GM18526 (cell line): Measurements from ENCODE around the gene GRIPAP1.

Experiments
- POLR2A ChIP-seq: IDR thresholded peaks from 3 replicates; pipeline ENCODE4 v1.6.1; 2011; ENCODE audit not compliant: insufficient read length; ENCODE audit errors: extremely low read depth

The GRIPAP1 gene

DNA sequence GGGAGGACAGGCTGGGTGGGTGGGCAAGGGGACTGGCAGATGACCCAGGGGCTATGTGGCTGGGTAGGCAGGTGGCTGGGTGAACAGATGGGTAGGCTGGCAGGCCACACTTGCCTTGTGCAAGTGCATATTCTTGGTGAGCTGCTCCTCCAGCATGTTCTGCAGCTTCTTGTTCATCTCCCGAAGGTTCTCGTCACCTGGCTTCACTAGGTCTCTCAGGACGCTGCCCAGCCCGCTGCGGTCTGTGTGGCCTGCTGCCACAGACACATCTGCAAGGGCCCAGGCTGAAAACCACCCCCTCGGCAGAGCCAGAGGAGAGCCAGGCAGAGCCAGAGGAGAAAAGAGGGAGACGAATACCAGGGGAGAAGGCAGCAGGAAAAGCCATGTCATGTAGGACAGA lies 27.0 kb downstream of the GRIPAP1 start:
- TF ChIP-seq POLR2A = no peak

DNA sequence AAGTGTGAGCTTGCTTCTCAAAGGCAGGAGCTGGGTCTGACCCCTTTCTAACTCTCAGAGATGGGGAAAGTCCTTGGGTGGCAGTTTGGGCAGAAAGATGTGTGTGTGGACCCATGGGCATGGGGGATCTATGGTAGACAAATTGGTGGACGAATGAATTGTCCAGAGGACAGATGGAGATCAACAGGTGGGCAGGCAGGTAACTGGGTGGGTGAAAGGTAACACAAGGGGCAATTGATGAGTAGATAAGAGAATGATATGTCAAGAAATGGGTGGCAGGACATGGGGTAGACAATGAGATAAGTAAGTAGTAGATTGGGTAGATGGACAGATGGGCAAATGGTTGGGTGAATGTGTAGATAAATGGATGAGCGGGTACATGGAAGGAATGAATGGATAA lies 27.5 kb downstream of the GRIPAP1 start:
- TF ChIP-seq POLR2A = no peak

DNA sequence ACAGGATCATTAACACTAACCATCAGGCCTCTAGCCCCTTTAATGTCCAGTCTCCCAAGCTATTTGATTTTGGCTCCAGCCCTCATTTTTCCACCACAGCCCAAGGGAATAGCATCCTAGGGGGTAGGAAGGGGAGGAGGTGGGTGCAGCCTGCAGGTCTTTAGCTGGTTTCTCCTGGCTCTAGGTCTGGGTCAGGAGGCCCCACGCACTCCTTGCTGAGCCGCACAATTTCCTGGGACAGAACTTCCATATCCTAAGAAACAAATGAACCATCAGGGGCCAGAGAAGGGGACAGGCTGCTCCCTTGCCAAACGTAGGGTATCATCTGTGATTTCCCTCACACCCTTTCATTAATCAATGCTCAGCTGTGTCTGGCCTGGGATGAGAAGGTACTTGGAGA lies 28.0 kb downstream of the GRIPAP1 start:
- TF ChIP-seq POLR2A = no peak

DNA sequence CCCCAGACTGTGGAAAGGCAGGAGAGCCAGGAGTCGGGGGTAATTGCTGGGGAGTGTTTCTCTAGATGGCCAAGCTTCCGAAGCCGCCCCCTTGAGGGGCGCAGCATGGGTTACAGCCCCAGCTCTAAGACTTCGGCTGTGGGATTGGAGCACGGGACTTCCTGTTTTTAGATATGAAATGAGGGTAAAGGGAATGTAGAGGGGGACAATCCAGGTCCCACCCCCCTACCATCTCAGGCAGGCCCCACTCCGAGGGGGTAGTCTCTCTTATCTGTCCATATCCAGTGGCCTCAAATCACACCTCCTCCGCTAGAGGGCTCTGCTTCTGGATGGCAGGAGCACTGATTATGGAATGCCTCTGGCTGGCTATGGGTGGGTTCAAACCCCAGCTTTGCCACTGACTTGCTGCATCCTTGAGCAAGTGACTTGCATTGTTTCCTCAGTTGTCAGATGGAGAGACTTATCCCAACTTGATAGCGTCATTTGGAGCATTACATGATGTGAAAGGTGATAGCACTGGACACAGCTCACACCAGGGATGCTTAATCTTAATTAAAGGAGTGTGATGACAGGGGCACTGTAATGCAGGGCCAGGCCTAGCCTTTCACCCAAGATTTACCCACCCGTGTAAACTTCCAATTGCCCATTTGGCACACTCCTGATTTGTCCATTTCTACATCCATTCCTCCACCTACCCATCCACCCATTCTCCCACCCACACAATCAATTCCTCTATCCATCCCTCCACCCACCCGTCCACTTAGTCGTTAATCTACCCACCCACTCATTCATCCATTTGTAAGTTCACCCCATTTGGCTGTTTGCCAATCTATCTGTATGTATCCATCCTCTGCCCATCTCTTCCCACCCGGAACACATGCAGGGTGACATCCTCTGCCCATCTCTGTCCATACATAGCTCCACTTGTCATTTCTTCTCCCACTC lies 29.6 kb downstream of the GRIPAP1 start:
- no peak for TF ChIP-seq POLR2A

DNA sequence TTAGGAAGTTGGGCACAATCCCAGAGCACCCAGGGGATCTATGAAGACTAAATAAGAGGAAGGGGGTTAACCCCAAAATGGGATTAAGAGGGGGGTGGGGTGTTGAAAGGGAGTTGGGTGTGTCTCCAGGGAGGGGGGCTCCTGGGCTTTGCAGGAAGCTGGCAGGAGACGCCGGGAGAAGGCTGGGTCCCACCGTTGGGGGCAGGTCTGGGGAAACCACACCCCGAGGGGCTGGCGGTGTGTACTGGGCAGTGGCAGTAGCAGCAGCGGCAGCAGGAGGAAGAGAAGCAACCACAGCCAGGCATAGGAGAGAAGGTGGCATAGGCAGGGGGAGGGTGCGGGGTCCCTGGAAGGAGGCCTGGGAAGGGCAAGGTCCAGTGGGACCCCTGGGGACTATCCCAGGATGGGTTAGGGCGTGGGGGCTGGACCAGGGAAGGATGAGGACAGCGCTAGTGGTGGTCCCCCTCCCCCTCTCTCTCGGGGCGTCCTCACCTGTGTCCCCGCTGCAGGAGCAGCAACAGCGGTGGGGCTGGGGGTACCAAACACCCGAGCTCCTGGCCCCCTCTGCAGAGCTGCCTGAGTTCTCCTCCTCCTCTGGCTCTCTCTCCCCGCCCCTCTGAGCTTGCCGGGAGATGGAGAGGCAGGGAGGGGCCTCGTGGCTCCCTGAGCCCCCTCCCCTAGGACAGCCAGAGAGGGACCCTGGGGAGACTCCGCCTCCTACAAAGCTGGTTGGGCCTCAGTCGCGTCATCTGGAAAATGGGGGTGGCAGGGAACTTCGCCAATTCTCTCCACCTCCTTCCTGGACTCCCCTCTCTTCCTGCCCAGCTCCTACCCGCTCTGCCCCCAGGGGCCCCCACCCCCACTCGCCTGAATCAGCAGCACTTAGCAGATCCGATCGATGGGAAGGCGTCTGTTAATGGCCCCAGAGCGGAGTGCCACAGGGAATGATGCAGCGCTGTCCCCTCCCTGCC lies 30.5 kb downstream of the GRIPAP1 start, which contains the start of gene KCND1:
KCND1 (minus strand) TSS at position 596 of the 971 bp plus-strand sequence. CDS start 1,573 bp downstream, outside the sequence.
- TF ChIP-seq POLR2A = no peak

DNA sequence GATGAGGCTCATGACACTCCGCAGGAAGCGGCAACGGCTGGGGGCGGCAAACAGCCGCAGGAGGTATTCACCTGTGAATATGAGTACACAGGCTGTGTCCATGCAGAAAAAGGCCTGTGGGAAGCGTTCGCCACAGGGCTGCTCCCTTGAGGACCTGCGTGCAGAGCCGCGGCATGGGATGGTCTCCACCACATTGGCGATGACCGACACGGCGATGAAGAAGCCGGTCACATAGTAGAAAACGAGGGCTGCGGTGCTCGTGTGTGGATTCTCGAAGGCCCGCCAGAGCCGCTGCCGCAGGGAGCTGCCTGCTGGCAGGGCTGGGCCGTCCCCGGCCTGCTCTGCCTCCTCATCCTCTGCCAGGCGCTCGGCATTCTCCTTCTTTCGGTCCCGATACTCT lies 32.6 kb downstream of the GRIPAP1 start:
- no peak for TF ChIP-seq POLR2A

DNA sequence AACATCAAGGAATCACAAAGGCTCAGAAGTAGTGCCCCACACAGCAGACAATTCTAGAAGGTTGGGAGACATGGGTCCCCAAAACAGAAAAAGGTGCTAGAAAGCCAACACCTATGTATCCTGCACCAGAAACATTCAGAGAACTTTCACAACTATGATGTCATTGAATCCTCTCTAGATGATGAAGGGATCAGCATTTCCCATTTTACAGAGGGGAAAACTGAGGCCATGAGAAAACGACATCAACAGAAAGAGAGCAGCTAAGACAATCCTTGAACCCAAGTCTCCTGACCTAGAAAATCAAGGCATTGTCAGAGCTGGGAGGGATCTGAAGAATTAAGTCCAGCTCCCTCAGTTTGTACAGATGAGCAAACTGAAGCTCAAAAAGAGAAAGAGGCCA lies 33.7 kb downstream of the GRIPAP1 start:
- TF ChIP-seq POLR2A = no peak

DNA sequence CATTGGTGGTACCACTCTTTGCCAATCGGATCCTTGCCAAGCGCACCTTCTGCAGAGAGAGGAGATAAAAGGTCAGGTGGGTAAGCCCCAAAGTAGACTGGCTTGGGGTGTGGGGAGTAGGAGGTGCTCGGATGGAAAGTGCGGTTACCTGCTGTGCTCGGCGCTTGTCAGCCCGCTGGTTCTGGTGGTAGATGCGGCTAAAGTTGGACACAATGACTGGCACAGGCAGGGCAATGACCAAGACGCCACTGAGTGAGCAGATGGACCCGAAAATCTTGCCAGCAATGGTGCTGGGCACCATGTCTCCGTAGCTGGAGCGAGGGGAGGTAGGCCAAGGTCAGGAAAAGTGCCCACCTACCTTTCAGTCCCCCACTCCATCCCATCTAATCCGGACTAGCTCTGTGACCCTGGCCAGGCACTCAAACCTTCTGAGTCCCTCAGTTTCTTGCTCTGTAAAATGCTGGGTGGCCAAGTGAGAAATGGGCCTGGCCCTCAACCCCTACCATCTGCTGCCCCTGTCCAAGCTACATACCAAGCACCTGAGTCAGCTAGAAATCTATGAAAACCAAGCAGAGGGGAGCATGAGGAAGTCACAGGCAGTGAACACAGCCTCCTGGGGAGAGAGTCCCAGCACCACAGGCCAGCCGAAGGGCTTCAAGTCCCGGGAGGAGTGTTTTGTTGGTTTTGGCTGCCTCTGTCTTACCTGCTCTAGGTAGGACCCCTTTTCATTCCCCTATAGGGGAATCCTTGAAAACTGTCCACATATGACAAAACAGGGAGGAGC lies 35.1 kb downstream of the GRIPAP1 start:
- TF ChIP-seq POLR2A = no peak

DNA sequence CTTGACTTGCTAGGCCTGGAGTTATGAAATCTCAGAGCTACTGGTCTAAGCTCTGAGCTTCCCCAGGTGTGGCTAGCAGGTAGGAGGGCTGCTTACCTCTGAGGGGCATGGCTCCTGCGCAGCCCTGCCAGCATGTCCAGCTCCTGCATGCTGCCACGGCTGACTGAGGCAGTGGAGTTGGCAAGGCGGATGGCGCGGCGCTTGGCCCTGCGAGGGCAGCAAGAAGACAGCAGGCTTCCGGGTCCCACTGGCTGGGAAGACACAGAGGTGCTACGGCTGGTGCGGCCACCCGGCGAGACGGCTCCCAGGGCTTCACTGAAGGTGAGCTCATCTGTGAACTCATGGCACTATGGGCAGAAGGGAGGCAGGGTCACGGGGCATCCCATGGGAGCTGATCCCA lies 36.1 kb downstream of the GRIPAP1 start:
- TF ChIP-seq POLR2A = no peak

DNA sequence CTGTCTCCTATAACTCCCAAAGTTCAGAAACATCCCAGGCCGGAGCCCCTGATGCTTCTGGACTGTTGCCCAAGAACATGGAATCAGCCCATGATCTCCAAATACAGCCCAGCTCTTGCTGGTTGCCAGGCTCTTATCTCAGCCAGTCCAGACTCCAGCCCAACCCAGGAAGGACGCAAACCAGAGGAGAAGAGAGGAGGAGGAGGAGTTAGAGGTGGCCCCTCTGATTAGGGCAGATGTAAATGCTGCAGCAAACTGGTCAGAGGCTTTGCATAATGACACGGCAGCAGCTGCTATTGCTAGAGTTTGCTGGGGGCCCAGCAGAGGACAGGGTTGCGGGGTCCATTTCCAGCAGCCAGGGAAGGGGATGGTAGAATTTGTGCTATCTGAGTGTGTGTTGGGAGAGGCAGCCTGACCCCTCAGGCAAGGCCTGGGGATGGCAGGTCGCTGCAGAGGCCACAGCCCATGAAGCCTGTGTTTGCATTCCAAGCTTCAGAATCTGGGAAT lies 40.4 kb downstream of the GRIPAP1 start:
- no peak for TF ChIP-seq POLR2A

DNA sequence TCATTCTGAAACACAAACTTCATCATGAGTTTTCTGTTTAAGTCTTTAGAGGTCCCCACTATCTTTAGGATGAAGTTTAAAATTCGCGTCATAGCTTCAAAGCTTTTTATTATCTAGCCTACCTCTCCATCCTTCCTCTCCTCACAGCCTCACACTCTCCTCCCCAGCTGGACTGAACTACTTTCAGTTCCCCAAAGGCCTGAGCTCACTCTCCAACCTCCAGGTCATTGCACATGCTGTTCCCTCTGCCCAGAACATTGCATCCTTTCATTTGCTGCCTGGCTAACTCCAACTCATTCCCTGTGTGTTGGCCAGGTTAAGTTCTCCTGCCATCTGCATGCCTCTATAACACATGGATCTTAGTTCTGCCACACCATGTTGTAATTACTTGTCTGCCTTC lies 41.8 kb downstream of the GRIPAP1 start:
- TF ChIP-seq POLR2A = no peak

DNA sequence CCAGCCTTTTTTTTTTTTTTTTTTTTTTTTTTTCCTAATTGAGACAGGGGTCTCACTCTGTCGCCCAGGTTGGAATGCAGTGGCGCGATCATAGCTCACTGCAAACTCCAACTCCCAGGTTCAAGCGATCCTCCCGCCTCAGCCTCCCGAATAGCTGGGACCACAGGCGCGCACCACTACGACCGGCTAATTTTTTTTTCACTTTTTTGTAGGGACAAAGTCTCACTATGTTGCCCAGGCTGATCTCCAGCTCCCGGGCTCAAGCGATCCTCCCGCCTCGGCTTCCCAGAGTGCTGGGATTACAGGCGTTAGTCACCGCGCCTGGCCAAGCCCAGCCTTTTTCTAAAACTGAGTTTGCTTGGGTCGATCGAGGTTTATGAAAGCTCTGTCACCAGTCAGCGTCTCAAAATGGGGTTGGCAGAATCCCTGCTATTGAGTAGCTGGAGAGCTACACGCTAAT lies 43.4 kb downstream of the GRIPAP1 start:
- no peak for TF ChIP-seq POLR2A

DNA sequence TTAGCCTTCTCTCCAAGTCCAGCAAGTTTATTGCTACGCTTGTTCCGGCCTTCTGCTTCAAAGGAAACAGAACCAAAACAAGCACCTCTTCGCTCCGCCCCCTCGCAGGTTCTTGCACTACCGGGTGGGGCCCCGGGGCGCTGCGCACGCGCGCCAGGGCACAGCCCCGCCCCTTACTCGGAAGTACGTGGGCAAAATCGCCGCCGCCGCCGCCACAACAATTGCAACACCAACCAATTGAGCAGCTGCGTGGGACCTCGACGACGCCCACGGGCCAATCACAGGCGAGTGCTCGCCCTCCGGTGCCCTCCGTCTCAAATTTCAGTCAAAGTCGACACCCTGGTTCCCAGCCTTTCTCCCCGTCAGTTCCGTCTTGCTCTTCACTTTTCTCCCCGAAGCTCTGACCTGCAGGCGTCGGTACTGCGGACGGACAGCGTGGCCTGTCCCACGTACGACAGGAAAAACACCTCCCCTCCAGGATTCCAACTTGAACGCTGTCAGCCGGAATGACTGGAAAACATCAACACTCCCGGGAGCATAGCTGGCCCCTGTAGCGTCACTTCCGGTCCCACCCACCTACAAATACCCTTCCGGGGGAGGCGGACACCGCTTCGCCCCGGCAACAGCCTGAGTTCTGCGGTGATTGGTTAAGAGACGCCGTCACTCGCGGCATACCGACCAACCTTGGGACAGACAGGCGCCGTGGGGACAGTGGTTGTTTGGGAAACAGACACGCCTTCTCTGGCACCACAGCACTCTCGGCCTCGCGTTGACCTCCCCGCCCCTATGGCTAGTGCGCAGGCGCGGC lies 44.0 kb downstream of the GRIPAP1 start:
- TF ChIP-seq POLR2A = peak; percentile 42

DNA sequence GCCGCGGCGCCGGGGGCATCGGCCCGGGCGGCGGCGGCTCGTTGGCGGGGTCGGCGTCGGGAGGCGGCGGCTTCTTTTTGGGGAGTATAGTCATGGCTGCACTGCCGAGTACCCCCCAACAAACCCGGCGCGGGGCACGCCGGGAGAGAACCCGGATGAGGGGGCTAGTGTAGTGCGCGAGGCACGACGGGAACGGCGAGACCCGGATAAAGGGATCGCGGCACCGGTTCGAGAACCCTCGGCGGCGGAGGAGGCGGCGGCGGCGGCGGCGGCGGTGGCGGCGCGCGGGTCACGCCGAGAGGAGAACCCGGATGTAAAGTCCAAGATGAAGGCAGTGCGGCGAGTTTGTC lies 44.6 kb downstream of the GRIPAP1 start, which contains the start of gene OTUD5:
OTUD5 (minus strand) TSS at position 131 of the 350 bp plus-strand sequence; CDS start at position 94, 37 bp downstream.
- TF ChIP-seq POLR2A = no peak
